T-cell (primary cell): Measurements from ENCODE around the gene RPP38. TPM values are rescaled to one million over a fixed set of nuclear protein-coding genes. Genes with fewer than 3 reads are reported as not detected.

Experiments
- ATAC-seq, 4 experiments: fragments of 200-7000 bp in 3 of 4; fragments of 150-1000 bp in 1 of 4; cut with Tn5 transposase; replicated peaks in 1 of 4; 1 replicate in 3 of 4; 2 replicates in 1 of 4; pipeline ENCODE4 v1.10.0; 2021; ENCODE audit warnings: moderate library complexity in 3 of 4, mild to moderate bottlenecking in 2 of 4, moderate number of reproducible peaks in 1 of 4
- CTCF ChIA-PET, 2 donors: fragments of 300-600 bp; sonication (Branson Sonifier 250); formaldehyde crosslinking; loops; one replicate each; lab custom pipeline; 2022; ENCODE audit warnings: antibody characterized with exemption in 2 of 2; lab: Charles Lee
- POLR2A ChIA-PET, 2 donors: fragments of 300-600 bp; sonication (Branson Sonifier 250); formaldehyde crosslinking; loops; one replicate each; lab custom pipeline; 2022; ENCODE audit warnings: antibody characterized with exemption in 2 of 2; lab: Charles Lee
- DNase-seq, 35 experiments: peaks; one replicate each; pipeline versions ENCODE4 v3.0.0 to v3.0.0-alpha.2; 2013 to 2023
- H3K27ac ChIP-seq: one replicate; pipeline ENCODE4 v1.5.1; 2013; ENCODE audit warnings: low read length
- H3K27me3 ChIP-seq, 2 experiments: replicated peaks in 1 of 2; 1 replicate in 1 of 2; 2 replicates in 1 of 2; pipeline versions ENCODE4 v1.6.1 to v1.7.0; 2013; ENCODE audit warnings: low read length in 1 of 2, mixed read lengths in 1 of 2; ENCODE audit not compliant: control insufficient read depth in 2 of 2, insufficient read depth in 2 of 2; ENCODE audit errors: extremely low read depth in 1 of 2
- H3K36me3 ChIP-seq, 2 donors: 1 replicate in 1 of 2; 2 replicates in 1 of 2; pipeline versions ENCODE4 v1.6.1 to v1.7.0; 2013; ENCODE audit warnings: low read length in 1 of 2; ENCODE audit not compliant: control insufficient read depth in 2 of 2, insufficient read depth in 1 of 2; ENCODE audit errors: extremely low read depth in 1 of 2
- H3K4me1 ChIP-seq, 2 experiments: 1 replicate in 1 of 2; 2 replicates in 1 of 2; pipeline versions ENCODE4 v1.6.1 to v1.7.0; 2013; ENCODE audit warnings: low read length in 2 of 2, mixed read lengths in 1 of 2; ENCODE audit not compliant: insufficient read depth in 2 of 2, control insufficient read depth in 1 of 2; ENCODE audit errors: extremely low read depth in 1 of 2
- H3K4me3 ChIP-seq, 2 donors: 1 replicate in 1 of 2; 2 replicates in 1 of 2; pipeline versions ENCODE4 v1.5.1 to v1.7.0; 2013; ENCODE audit warnings: mild to moderate bottlenecking in 2 of 2, low read length in 1 of 2, moderate library complexity in 1 of 2; ENCODE audit not compliant: control insufficient read depth in 1 of 2; ENCODE audit errors: extremely low read depth in 1 of 2
- H3K9me3 ChIP-seq: 2 replicates; pipeline ENCODE4 v1.7.0; 2013
- H3K27ac Mint-ChIP-seq, 2 donors: one replicate each; pipeline ENCODE4 v1.8.0; 2020 to 2021; ENCODE audit warnings: mild to moderate bottlenecking in 2 of 2, mixed read lengths in 2 of 2
- H3K27me3 Mint-ChIP-seq, 2 donors: one replicate each; pipeline ENCODE4 v1.8.0; 2021 to 2022; ENCODE audit warnings: mixed read lengths in 2 of 2
- H3K36me3 Mint-ChIP-seq: one replicate; pipeline ENCODE4 v1.8.0; 2021; ENCODE audit warnings: mixed read lengths
- H3K4me1 Mint-ChIP-seq, 3 donors: one replicate each; pipeline ENCODE4 v1.8.0; 2020 to 2022; ENCODE audit warnings: mixed read lengths in 3 of 3, mild to moderate bottlenecking in 1 of 3
- H3K4me3 Mint-ChIP-seq, 3 donors: one replicate each; pipeline ENCODE4 v1.8.0; 2020 to 2022; ENCODE audit warnings: mild to moderate bottlenecking in 3 of 3, mixed read lengths in 3 of 3, moderate library complexity in 3 of 3
- H3K9me3 Mint-ChIP-seq, 3 donors: one replicate each; pipeline ENCODE4 v1.8.0; 2020 to 2022; ENCODE audit warnings: mixed read lengths in 3 of 3
- WGBS: methylation state at CpG from one replicate; pipeline ENCODE4 v1.1.5; 2013; ENCODE audit warnings: missing lambda C conversion rate; ENCODE audit not compliant: insufficient coverage; 5-methylcytosine and 5-hydroxymethylcytosine counted together
- total RNA-seq, 35 experiments: library from RNA in 6 of 35; stranded (reverse) in 6 of 35; fragments of 120-200 nt in 1 of 35; gene quantifications; one replicate each; pipeline versions ENCODE4 v1.2.1 to v1.2.4 and lab custom pipeline; 2013 to 2026

RPP38 gene
- total RNA-seq, 5 donors from 2014 or later (not counting 1 experiment from before 2014, with no cell fraction given): 8.2 to 21.0 (median 16.6) TPM

DNA sequence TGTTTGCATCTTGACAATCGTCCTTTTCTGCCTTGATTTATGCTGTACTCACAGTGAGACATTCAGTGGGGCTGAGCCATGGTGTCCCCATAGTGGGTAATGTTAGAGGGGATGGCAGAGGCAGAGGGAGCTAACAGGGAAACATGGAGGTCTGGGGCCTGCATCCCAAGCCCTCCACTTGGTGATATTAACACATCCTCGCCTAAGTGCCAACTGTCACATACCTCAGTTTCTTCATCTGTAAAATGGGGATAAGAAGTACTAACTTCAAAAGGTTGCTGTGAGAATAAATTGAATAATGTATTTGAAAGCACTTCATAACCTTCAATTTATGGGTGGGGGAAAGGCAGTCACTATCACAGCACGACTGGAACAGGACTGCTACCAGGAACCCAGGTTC, 27.8 kb downstream of the RPP38 start:
- ATAC-seq: no peak
- CTCF ChIA-PET: no interaction called here
- Mint-ChIP-seq H3K4me1 (peaks cover 6 to 16% (median 6%) of the 10 kb centered on the region in 3 donors), H3K9me3 (no peaks in the 10 kb centered on the region), H3K27me3 (no peaks in the 10 kb centered on the region), H3K36me3 (peaks cover 51% of the 10 kb centered on the region), H3K4me3 (no peak overlapping the region), H3K27ac (peak overlapping the region; percentile 15 to 39)
- Histone ChIP-seq H3K27ac (no peak overlapping the region), H3K36me3 (peaks cover 22 to 55% of the 10 kb centered on the region in 2 donors), H3K4me1 (no peaks in the 10 kb centered on the region), H3K9me3 (no peaks in the 10 kb centered on the region), H3K27me3 (no peaks in the 10 kb centered on the region), H3K4me3 (no peak overlapping the region)
- POLR2A ChIA-PET: no interaction called here
- 83% methylated on average over 1 of the region's 3 CpGs for WGBS
- no peak for DNase-seq

DNA sequence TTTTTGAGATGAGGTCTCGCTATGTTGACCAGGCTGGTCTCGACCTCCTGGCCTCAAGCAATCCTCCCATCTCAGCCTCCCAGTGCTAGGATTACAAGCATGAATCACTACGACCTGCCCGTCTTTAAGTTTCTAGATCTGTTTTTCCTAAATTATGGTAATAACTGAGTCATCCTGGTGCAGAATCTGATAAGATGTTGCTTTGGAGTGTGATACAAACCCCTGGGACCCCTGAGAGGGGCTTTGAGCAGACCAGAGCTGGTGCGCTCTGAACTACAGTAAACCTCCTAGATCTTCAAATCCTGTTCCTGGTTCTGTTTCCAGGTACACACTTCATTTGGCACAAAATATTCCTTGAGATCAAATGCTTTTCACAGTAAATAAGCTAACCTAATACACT, 34.2 kb downstream of the RPP38 start:
- no peaks in the 10 kb centered on the region for H3K27me3 ChIP-seq
- no peak overlapping the region for H3K27ac ChIP-seq
- no peak overlapping the region for H3K4me3 ChIP-seq
- no peak overlapping the region for H3K27ac Mint-ChIP-seq
- no peaks in the 10 kb centered on the region for H3K27me3 Mint-ChIP-seq
- ATAC-seq: no peak
- no peak overlapping the region for H3K4me3 Mint-ChIP-seq
- no CpG with 5 or more reads among the region's 5 CpGs for WGBS
- H3K4me1 ChIP-seq: no peaks in the 10 kb centered on the region
- no peaks in the 10 kb centered on the region for H3K9me3 Mint-ChIP-seq
- peaks cover 0 to 6% (median 0%) of the 10 kb centered on the region in 3 donors for H3K4me1 Mint-ChIP-seq
- DNase-seq: no peak
- peaks cover 69% of the 10 kb centered on the region for H3K36me3 Mint-ChIP-seq
- H3K9me3 ChIP-seq: no peaks in the 10 kb centered on the region
- ChIA-PET POLR2A (no interaction called here), CTCF (no interaction called here)
- peaks cover 19 to 74% of the 10 kb centered on the region in 2 donors for H3K36me3 ChIP-seq

DNA sequence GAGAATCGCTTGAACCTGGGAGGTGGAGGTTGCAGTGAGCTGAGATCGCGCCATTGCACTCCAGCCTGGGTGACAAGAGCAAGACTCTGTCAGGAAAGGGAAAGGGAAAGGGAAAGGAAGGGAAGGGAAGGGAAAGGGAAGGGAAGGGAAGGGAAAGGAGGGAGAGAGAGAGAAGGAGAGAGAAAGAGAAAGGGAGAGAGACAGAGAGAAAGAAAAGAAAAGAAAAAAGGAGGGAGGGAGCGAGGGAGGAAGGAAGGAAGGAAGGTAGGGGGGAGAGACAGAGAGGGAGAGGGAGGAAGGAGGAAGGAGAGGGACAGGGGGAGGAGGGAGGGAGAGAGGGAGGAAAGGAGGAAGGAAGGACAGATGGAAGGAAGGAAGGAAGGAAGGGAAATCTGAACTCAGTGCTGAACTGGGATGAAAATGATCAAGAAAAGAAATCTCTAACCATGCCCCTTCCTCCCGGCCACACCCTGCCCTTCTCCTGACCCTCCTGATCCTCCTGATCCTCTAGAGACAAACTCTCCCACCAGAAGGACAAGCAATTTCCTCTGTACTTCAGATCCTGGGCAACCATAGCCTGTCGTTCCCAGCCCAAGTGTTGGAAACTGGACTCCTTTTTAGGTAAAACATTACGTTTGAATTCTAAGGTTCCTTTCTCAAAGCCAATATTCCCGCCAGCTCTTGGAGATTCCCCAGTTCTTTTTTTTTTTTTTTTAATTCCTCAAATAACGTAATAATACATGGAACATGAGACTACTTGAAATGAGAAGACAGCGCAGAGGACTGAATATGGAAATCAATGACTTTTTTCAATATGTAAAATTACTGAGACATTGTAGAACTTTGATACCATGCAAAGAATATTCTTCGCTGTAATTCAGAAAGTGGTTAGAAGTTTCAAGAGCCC, 39.2 kb downstream of the RPP38 start:
- WGBS: 97% methylated on average over 6 of the region's 11 CpGs
- POLR2A ChIA-PET: no interaction called here
- no peaks in the 10 kb centered on the region for H3K9me3 ChIP-seq
- Mint-ChIP-seq H3K4me3 (no peak overlapping the region), H3K27ac (peak overlapping the region in 1 of 2 donors; percentile 44), H3K27me3 (no peaks in the 10 kb centered on the region), H3K9me3 (no peaks in the 10 kb centered on the region), H3K4me1 (peaks cover 11 to 24% (median 16%) of the 10 kb centered on the region in 3 donors), H3K36me3 (peaks cover 73% of the 10 kb centered on the region)
- ATAC-seq (no peak), DNase-seq (no peak)
- peaks cover 0 to 7% of the 10 kb centered on the region in 2 experiments for H3K4me1 ChIP-seq
- peaks cover 16 to 62% of the 10 kb centered on the region in 2 donors for H3K36me3 ChIP-seq
- CTCF ChIA-PET: interaction anchor here in 1 of 2 donors (0.6 kb wide), 1 partner anchor 61 kb away, joined by 4 read pairs; no protein-coding TSS in a partner anchor
- H3K27me3 ChIP-seq: no peaks in the 10 kb centered on the region
- no peak overlapping the region for H3K27ac ChIP-seq
- no peak overlapping the region for H3K4me3 ChIP-seq

DNA sequence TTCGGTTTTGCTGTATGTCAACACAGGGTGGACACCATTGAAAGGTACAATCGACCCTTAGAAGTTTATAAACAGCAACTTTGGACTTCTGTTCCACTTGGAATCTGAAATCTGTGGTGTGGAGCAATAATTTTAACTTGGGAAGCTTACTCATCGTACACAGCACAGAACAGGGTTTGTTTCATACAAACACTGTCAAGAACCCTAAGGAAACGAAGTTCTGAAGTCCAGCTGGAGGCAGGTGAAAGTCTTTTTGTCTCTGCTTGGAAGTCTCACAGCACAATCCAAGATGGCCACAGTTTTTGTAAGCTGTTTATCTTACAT, 39.8 kb downstream of the RPP38 start:
- Histone ChIP-seq H3K4me1 (peaks cover 0 to 13% of the 10 kb centered on the region in 2 experiments), H3K9me3 (no peaks in the 10 kb centered on the region), H3K36me3 (peaks cover 16 to 55% of the 10 kb centered on the region in 2 donors), H3K4me3 (no peak overlapping the region), H3K27ac (no peak overlapping the region), H3K27me3 (no peaks in the 10 kb centered on the region)
- ChIA-PET POLR2A (interaction anchor here in 1 of 2 donors (0.6 kb wide), 1 partner anchor 27 kb away, joined by 19 read pairs; no protein-coding TSS in a partner anchor), CTCF (interaction anchor here in 1 of 2 donors (0.6 kb wide), 1 partner anchor 32 kb away, joined by 3 read pairs; no protein-coding TSS in a partner anchor)
- no peaks in the 10 kb centered on the region for H3K9me3 Mint-ChIP-seq
- H3K27me3 Mint-ChIP-seq: no peaks in the 10 kb centered on the region
- WGBS: 76% methylated on average over 2 of the region's 4 CpGs
- ATAC-seq (no peak), DNase-seq (no peak)
- peaks cover 70% of the 10 kb centered on the region for H3K36me3 Mint-ChIP-seq
- no peak overlapping the region for H3K27ac Mint-ChIP-seq
- H3K4me3 Mint-ChIP-seq: no peak overlapping the region
- H3K4me1 Mint-ChIP-seq: peaks cover 17 to 30% (median 22%) of the 10 kb centered on the region in 3 donors

DNA sequence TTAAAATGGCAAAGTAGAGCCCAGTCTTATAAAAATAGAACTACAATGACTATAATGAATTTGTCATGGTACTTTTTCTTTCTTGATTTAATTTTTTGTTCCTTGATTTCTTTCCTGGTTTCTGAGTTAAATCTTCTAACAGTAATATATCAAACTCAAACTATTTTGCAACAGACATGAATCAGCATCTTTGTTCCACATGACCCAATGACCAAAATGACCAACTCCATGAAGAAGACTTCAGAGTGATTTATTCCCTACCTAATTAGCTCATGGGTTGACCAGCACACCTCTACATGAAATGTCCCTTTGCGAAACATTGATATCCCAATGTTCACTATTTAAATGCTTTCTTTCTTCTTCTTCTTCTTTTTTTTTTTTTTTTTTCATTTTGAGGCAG, 40.5 kb downstream of the RPP38 start:
- no peak overlapping the region for H3K4me3 Mint-ChIP-seq
- no CpG with 5 or more reads among the region's 1 CpG for WGBS
- ChIA-PET POLR2A (interaction anchor here in 1 of 2 donors (0.6 kb wide), 1 partner anchor 27 kb away, joined by 19 read pairs; no protein-coding TSS in a partner anchor), CTCF (interaction anchor here in 1 of 2 donors (0.6 to 1.2 kb wide), 3 partner anchors 28 to 32 kb away, joined by 3 to 4 read pairs (median 3); partner anchors contain the start of gene NMT2)
- ATAC-seq: no peak
- no peak for DNase-seq
- H3K9me3 Mint-ChIP-seq: no peaks in the 10 kb centered on the region
- peaks cover 67% of the 10 kb centered on the region for H3K36me3 Mint-ChIP-seq
- H3K27ac Mint-ChIP-seq: peak overlapping the region in 1 of 2 donors; percentile 16
- Histone ChIP-seq H3K9me3 (no peaks in the 10 kb centered on the region), H3K4me3 (no peak overlapping the region), H3K27me3 (no peaks in the 10 kb centered on the region), H3K36me3 (peaks cover 12 to 49% of the 10 kb centered on the region in 2 donors), H3K4me1 (peaks cover 4 to 13% of the 10 kb centered on the region in 2 experiments), H3K27ac (no peak overlapping the region)
- H3K27me3 Mint-ChIP-seq: no peaks in the 10 kb centered on the region
- H3K4me1 Mint-ChIP-seq: peaks cover 24 to 37% (median 28%) of the 10 kb centered on the region in 3 donors

DNA sequence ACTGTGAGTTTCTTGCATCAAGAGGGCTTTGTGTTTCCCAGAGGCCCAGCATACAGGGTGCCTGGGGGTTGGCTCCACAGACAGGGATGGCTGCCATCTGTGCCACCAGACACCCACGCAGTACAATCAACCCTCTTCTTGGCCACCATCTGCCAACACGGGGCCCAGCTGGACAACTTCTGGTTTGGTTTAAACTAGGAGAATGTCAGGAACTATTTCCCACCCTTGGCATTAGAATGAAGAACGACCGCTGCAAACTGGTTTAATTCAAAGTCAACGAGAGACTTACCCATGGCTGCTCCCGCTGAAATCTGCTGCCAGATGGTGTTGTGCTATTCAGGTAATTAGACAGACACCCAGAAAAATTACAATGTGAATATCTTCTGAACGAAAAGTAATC, 43.5 kb downstream of the RPP38 start:
- ChIA-PET CTCF (interaction anchor here in 1 of 2 donors (0.6 kb wide), 1 partner anchor 11 kb away, joined by 3 read pairs; no protein-coding TSS in a partner anchor), POLR2A (no interaction called here)
- Histone ChIP-seq H3K27ac (no peak overlapping the region), H3K4me3 (no peak overlapping the region), H3K4me1 (peaks cover 9 to 16% of the 10 kb centered on the region in 2 experiments), H3K9me3 (no peaks in the 10 kb centered on the region), H3K27me3 (no peaks in the 10 kb centered on the region), H3K36me3 (peaks cover 5 to 22% of the 10 kb centered on the region in 2 donors)
- Mint-ChIP-seq H3K4me1 (peaks cover 50 to 57% (median 53%) of the 10 kb centered on the region in 3 donors), H3K9me3 (no peaks in the 10 kb centered on the region), H3K36me3 (peaks cover 44% of the 10 kb centered on the region), H3K4me3 (peak overlapping the region in 1 of 3 donors; percentile 75), H3K27ac (peak overlapping the region in 1 of 2 donors; percentile 23), H3K27me3 (no peaks in the 10 kb centered on the region)
- ATAC-seq: no peak
- 40% methylated on average over 1 of the region's 7 CpGs for WGBS
- no peak for DNase-seq
